Measurements from ENCODE around the gene NUDT5. TPM values are rescaled to one million over a fixed set of nuclear protein-coding genes. Genes with fewer than 3 reads are reported as not detected.

NUDT5 gene
- polyA plus RNA-seq, 1 donor from 2014 or later = 44.2 TPM

DNA sequence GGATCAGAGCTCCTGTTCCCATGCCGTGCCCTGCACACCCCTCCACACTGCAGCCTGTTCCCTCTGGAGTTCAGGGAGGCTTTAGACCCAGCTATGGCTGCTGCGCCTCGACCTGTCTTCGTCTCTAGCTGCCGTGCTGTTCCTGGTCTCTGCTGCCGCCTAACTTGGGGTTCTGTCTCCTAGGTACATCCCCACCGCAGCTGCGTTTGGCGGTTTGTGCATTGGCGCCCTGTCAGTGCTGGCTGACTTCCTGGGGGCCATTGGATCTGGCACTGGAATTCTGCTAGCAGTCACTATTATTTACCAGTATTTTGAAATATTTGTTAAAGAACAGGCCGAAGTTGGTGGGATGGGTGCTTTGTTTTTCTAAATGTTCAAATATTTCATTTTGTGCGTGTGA is 31.6 kb downstream of the NUDT5 start:
- no peak overlapping the region for H3K4me3 ChIP-seq (ENCODE audit: low read length)
- H3K4me2 ChIP-seq (ENCODE audit: low read length) = no peak overlapping the region
- H3K79me2 ChIP-seq (replicated peaks; ENCODE audit: insufficient read depth, low read length) = no peaks in the 10 kb centered on the region
- H3K9ac ChIP-seq (ENCODE audit: low read length) = no peak overlapping the region
- no peaks in the 10 kb centered on the region for H3K27me3 ChIP-seq (ENCODE audit: insufficient read depth, low read depth, low read length)
- H3K27ac ChIP-seq (ENCODE audit: low read length) = no peak overlapping the region
- no peak for TF ChIP-seq TAF1 (IDR thresholded peaks at IDR 0.05; ENCODE audit: low read depth)
- TF ChIP-seq EZH2 (IDR thresholded peaks at IDR 0.05; ENCODE audit: borderline replicate concordance, insufficient read depth, low read length, poor library complexity, severe bottlenecking) = no peak
- TF ChIP-seq, protein P1, sequence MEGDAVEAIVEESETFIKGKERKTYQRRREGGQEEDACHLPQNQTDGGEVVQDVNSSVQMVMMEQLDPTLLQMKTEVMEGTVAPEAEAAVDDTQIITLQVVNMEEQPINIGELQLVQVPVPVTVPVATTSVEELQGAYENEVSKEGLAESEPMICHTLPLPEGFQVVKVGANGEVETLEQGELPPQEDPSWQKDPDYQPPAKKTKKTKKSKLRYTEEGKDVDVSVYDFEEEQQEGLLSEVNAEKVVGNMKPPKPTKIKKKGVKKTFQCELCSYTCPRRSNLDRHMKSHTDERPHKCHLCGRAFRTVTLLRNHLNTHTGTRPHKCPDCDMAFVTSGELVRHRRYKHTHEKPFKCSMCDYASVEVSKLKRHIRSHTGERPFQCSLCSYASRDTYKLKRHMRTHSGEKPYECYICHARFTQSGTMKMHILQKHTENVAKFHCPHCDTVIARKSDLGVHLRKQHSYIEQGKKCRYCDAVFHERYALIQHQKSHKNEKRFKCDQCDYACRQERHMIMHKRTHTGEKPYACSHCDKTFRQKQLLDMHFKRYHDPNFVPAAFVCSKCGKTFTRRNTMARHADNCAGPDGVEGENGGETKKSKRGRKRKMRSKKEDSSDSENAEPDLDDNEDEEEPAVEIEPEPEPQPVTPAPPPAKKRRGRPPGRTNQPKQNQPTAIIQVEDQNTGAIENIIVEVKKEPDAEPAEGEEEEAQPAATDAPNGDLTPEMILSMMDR (IDR thresholded peaks at IDR 0.05; ENCODE audit: poor library complexity, severe bottlenecking) = no peak
- TF ChIP-seq RAD21 (conservative IDR thresholded peaks at IDR 0.05) = no peak
- TF ChIP-seq POLR2AphosphoS5 (IDR thresholded peaks at IDR 0.05) = no peak
- no peak for TF ChIP-seq SMC3 (conservative IDR thresholded peaks at IDR 0.05; ENCODE audit: poor library complexity)
- TF ChIP-seq, protein P2, sequence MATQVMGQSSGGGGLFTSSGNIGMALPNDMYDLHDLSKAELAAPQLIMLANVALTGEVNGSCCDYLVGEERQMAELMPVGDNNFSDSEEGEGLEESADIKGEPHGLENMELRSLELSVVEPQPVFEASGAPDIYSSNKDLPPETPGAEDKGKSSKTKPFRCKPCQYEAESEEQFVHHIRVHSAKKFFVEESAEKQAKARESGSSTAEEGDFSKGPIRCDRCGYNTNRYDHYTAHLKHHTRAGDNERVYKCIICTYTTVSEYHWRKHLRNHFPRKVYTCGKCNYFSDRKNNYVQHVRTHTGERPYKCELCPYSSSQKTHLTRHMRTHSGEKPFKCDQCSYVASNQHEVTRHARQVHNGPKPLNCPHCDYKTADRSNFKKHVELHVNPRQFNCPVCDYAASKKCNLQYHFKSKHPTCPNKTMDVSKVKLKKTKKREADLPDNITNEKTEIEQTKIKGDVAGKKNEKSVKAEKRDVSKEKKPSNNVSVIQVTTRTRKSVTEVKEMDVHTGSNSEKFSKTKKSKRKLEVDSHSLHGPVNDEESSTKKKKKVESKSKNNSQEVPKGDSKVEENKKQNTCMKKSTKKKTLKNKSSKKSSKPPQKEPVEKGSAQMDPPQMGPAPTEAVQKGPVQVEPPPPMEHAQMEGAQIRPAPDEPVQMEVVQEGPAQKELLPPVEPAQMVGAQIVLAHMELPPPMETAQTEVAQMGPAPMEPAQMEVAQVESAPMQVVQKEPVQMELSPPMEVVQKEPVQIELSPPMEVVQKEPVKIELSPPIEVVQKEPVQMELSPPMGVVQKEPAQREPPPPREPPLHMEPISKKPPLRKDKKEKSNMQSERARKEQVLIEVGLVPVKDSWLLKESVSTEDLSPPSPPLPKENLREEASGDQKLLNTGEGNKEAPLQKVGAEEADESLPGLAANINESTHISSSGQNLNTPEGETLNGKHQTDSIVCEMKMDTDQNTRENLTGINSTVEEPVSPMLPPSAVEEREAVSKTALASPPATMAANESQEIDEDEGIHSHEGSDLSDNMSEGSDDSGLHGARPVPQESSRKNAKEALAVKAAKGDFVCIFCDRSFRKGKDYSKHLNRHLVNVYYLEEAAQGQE (IDR thresholded peaks at IDR 0.05; ENCODE audit: borderline replicate concordance) = no peak
- TF ChIP-seq MXI1 (conservative IDR thresholded peaks at IDR 0.05; ENCODE audit: poor library complexity, severe bottlenecking) = no peak
- no peak for TF ChIP-seq EP300 (conservative IDR thresholded peaks at IDR 0.05; ENCODE audit: poor library complexity, severe bottlenecking)
- H3K9me2 ChIP-seq (ENCODE audit: insufficient read depth, low read length) = no peaks in the 10 kb centered on the region
- no peaks in the 10 kb centered on the region for H3F3A ChIP-seq (ENCODE audit: insufficient read depth, low read length, poor library complexity, severe bottlenecking)
- no peaks in the 10 kb centered on the region for H4K20me1 ChIP-seq (ENCODE audit: insufficient read depth)
- peaks cover 13% of the 10 kb centered on the region for H3K36me3 ChIP-seq (ENCODE audit: insufficient read depth, low read length)
- H3K9me3 ChIP-seq (ENCODE audit: low read length) = no peaks in the 10 kb centered on the region
- H2AFZ ChIP-seq (ENCODE audit: low read depth, low read length) = no peak overlapping the region

DNA sequence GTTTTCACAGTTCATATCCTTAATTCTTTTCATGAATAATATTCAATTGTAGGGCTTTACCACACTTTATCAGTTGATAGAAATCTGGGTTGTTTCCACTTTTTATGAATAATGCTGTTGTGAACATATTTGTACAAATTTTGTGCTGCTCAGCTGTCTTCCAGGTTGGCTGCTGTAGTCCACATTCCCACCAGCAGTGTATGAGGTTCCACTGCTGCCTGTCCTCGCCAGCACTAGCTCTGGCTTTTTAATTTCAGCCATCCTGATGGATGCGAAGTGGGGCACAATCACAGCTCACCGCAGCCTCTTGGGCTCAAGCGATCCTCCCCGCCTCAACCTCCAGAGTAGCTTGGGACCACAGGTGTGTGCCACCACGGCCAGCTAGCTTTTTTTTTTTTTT is 32.8 kb downstream of the NUDT5 start:
- H3K9me2 ChIP-seq (ENCODE audit: insufficient read depth, low read length) = no peaks in the 10 kb centered on the region
- H3K9ac ChIP-seq (ENCODE audit: low read length) = no peak overlapping the region
- H2AFZ ChIP-seq (ENCODE audit: low read depth, low read length) = no peak overlapping the region
- no peaks in the 10 kb centered on the region for H3F3A ChIP-seq (ENCODE audit: insufficient read depth, low read length, poor library complexity, severe bottlenecking)
- TF ChIP-seq SMC3 (conservative IDR thresholded peaks at IDR 0.05; ENCODE audit: poor library complexity) = no peak
- TF ChIP-seq RAD21 (conservative IDR thresholded peaks at IDR 0.05) = no peak
- no peak for TF ChIP-seq EZH2 (IDR thresholded peaks at IDR 0.05; ENCODE audit: borderline replicate concordance, insufficient read depth, low read length, poor library complexity, severe bottlenecking)
- no peak for TF ChIP-seq POLR2AphosphoS5 (IDR thresholded peaks at IDR 0.05)
- TF ChIP-seq, protein P1 (IDR thresholded peaks at IDR 0.05; ENCODE audit: poor library complexity, severe bottlenecking) = no peak
- no peak for TF ChIP-seq MXI1 (conservative IDR thresholded peaks at IDR 0.05; ENCODE audit: poor library complexity, severe bottlenecking)
- TF ChIP-seq EP300 (conservative IDR thresholded peaks at IDR 0.05; ENCODE audit: poor library complexity, severe bottlenecking) = no peak
- no peak for TF ChIP-seq TAF1 (IDR thresholded peaks at IDR 0.05; ENCODE audit: low read depth)
- TF ChIP-seq, protein P2 (IDR thresholded peaks at IDR 0.05; ENCODE audit: borderline replicate concordance) = no peak
- H3K27me3 ChIP-seq (ENCODE audit: insufficient read depth, low read depth, low read length) = no peaks in the 10 kb centered on the region
- no peaks in the 10 kb centered on the region for H3K79me2 ChIP-seq (replicated peaks; ENCODE audit: insufficient read depth, low read length)
- no peak overlapping the region for H3K27ac ChIP-seq (ENCODE audit: low read length)
- H3K4me2 ChIP-seq (ENCODE audit: low read length) = no peak overlapping the region
- no peak overlapping the region for H3K4me3 ChIP-seq (ENCODE audit: low read length)
- no peaks in the 10 kb centered on the region for H3K9me3 ChIP-seq (ENCODE audit: low read length)
- H4K20me1 ChIP-seq (ENCODE audit: insufficient read depth) = no peaks in the 10 kb centered on the region
- H3K36me3 ChIP-seq (ENCODE audit: insufficient read depth, low read length) = peaks cover 13% of the 10 kb centered on the region
